B cell (primary cell): Measurements from ENCODE around the gene MGMT. TPM values are rescaled to one million over a fixed set of nuclear protein-coding genes. Genes with fewer than 3 reads are reported as not detected.

Experiments
- ATAC-seq: fragments of 200-7000 bp; cut with Tn5 transposase; one replicate; pipeline ENCODE4 v1.10.0; 2021; ENCODE audit warnings: low read depth, mild to moderate bottlenecking, moderate number of reproducible peaks, moderate library complexity
- CTCF ChIA-PET: fragments of 350-600 bp; sonication (Branson Sonifier 250); formaldehyde crosslinking; loops from one replicate; lab custom pipeline; 2021; ENCODE audit warnings: antibody characterized with exemption, inconsistent platforms; lab: Charles Lee
- POLR2A ChIA-PET: fragments of 350-600 bp; sonication (Branson Sonifier 250); formaldehyde crosslinking; loops from one replicate; lab custom pipeline; 2021; ENCODE audit warnings: antibody characterized with exemption; lab: Charles Lee
- DNase-seq: peaks from one replicate; pipeline ENCODE4 v3.0.0; 2013
- H2AFZ ChIP-seq: 2 replicates; pipeline ENCODE4 v1.6.1; 2012; ENCODE audit warnings: mild to moderate bottlenecking, low read depth, low read length; ENCODE audit not compliant: insufficient read depth, poor library complexity, severe bottlenecking
- H3K27ac ChIP-seq, 2 donors: 1 replicate in 1 of 2; 2 replicates in 1 of 2; pipeline ENCODE4 v1.5.1; 2012 to 2013; ENCODE audit warnings: low read length in 2 of 2, mild to moderate bottlenecking in 2 of 2, moderate library complexity in 1 of 2
- H3K27me3 ChIP-seq, 4 experiments: fragments of 200-600 bp in 1 of 4; sonication (generic) in 1 of 4; replicated peaks in 1 of 4; 1 replicate in 2 of 4; 2 replicates in 2 of 4; pipeline versions ENCODE4 v1.6.1 to v1.7.0; 2013 to 2016; ENCODE audit warnings: low read length in 3 of 4, mild to moderate bottlenecking in 2 of 4, mixed read lengths in 1 of 4, moderate library complexity in 1 of 4; ENCODE audit not compliant: insufficient read depth in 4 of 4, control insufficient read depth in 3 of 4; ENCODE audit errors: control extremely low read depth in 1 of 4
- H3K36me3 ChIP-seq, 2 experiments: replicated peaks in 1 of 2; 1 replicate in 1 of 2; 2 replicates in 1 of 2; pipeline versions ENCODE4 v1.6.1 to v1.7.1; 2013; ENCODE audit warnings: low read length in 1 of 2; ENCODE audit not compliant: insufficient read depth in 2 of 2, control insufficient read depth in 1 of 2; ENCODE audit errors: control extremely low read depth in 1 of 2, extremely low read depth in 1 of 2
- H3K4me1 ChIP-seq, 2 donors: fragments of 200-600 bp in 1 of 2; sonication (generic) in 1 of 2; 1 replicate in 1 of 2; 2 replicates in 1 of 2; pipeline versions ENCODE4 v1.5.1 to v1.6.1; 2013 to 2017; ENCODE audit warnings: low read length in 2 of 2; ENCODE audit not compliant: control insufficient read depth in 2 of 2, insufficient read depth in 2 of 2
- H3K4me2 ChIP-seq: replicated peaks from 2 replicates; pipeline ENCODE3; 2012; ENCODE audit warnings: mild to moderate bottlenecking, low read depth, low read length; ENCODE audit not compliant: poor library complexity, severe bottlenecking
- H3K4me3 ChIP-seq, 5 experiments: fragments of 200-600 bp in 1 of 5; sonication (generic) in 1 of 5; 1 replicate in 3 of 5; 2 replicates in 2 of 5; pipeline versions ENCODE4 v1.5.1 to v1.7.0; 2011 to 2016; ENCODE audit warnings: low read length in 4 of 5, mild to moderate bottlenecking in 4 of 5, low read depth in 2 of 5, control low read depth in 1 of 5, moderate library complexity in 1 of 5; ENCODE audit not compliant: insufficient read depth in 1 of 5; ENCODE audit errors: control extremely low read depth in 1 of 5, extremely low read depth in 1 of 5
- H3K79me2 ChIP-seq: fragments of 200-600 bp; sonication (generic); one replicate; pipeline ENCODE4 v1.6.0; 2016; ENCODE audit warnings: low read length; ENCODE audit not compliant: control insufficient read depth, insufficient read depth
- H3K9ac ChIP-seq: fragments of 200-600 bp; sonication (generic); 2 replicates; pipeline ENCODE4 v1.6.1; 2017; ENCODE audit warnings: mild to moderate bottlenecking, low read length, moderate library complexity
- H3K9me3 ChIP-seq, 3 donors: one replicate each; pipeline versions ENCODE4 v1.6.1 to v1.7.1; 2013; ENCODE audit warnings: low read length in 2 of 3; ENCODE audit not compliant: control insufficient read depth in 2 of 3, insufficient read depth in 1 of 3; ENCODE audit errors: control extremely low read depth in 1 of 3
- H4K20me1 ChIP-seq: 2 replicates; pipeline ENCODE4 v1.6.0; 2012; ENCODE audit warnings: mild to moderate bottlenecking, low read length; ENCODE audit not compliant: insufficient read depth, control insufficient read depth, poor library complexity, severe bottlenecking
- H3K27ac Mint-ChIP-seq: one replicate; pipeline ENCODE4 v1.8.0; 2021; ENCODE audit warnings: mixed read lengths
- H3K27me3 Mint-ChIP-seq: one replicate; pipeline ENCODE4 v1.8.0; 2021; ENCODE audit warnings: mixed read lengths
- H3K4me1 Mint-ChIP-seq: one replicate; pipeline ENCODE4 v1.8.0; 2021; ENCODE audit warnings: mixed read lengths
- H3K4me3 Mint-ChIP-seq: one replicate; pipeline ENCODE4 v1.8.0; 2021; ENCODE audit warnings: mixed read lengths
- H3K9me3 Mint-ChIP-seq: one replicate; pipeline ENCODE4 v1.8.0; 2022; ENCODE audit warnings: mixed read lengths; ENCODE audit not compliant: insufficient read depth
- CTCF ChIP-seq: fragments of 200-600 bp; IDR thresholded peaks from one replicate; pipeline ENCODE4 v1.8.0; 2022; ENCODE audit warnings: antibody characterized with exemption, mild to moderate bottlenecking
- EZH2 ChIP-seq: IDR thresholded peaks from 2 replicates; pipeline ENCODE4 v1.6.1; 2012; ENCODE audit warnings: borderline replicate concordance, low read depth, mild to moderate bottlenecking, moderate library complexity, low read length; ENCODE audit not compliant: insufficient read depth, poor library complexity, severe bottlenecking
- WGBS: methylation state at CpG from one replicate; pipeline ENCODE4 v1.1.5; 2013; ENCODE audit warnings: missing lambda C conversion rate; ENCODE audit not compliant: insufficient coverage; 5-methylcytosine and 5-hydroxymethylcytosine counted together
- intact Hi-C: fragments of 100-400 bp; cut with micrococcal nuclease; formaldehyde crosslinking; loops from one replicate; pipeline ENCODE4 v1.10.0; 2022
- polyA plus RNA-seq: library from polyadenylated mRNA; depleted of rRNA; stranded (reverse); fragments of >200 nt; gene quantifications from 2 replicates; pipeline ENCODE4 v1.2.3, GENCODE V29; 2012
- total RNA-seq, 2 donors: library from RNA; stranded (reverse); fragments of 120-200 nt in 1 of 2; gene quantifications; 1 replicate in 1 of 2; 2 replicates in 1 of 2; pipeline versions ENCODE4 v1.2.3 to v1.2.4, GENCODE V29; 2013 to 2022

Gene MGMT
- total and polyA plus RNA-seq, 2 donors (not counting 1 experiment from before 2014, with no cell fraction given), result 16.6 to 87.7 TPM

- no peaks in the 10 kb centered on the region for H3K27me3 Mint-ChIP-seq
- TF ChIP-seq EZH2 (no peak), CTCF (no peak)
- POLR2A ChIA-PET, result no interaction called here
- peaks cover 0 to 3% of the 10 kb centered on the region in 2 experiments for H3K36me3 ChIP-seq
- WGBS, result 100% methylated on average over 8 of the region's 8 CpGs
- H3K4me3 Mint-ChIP-seq, result no peak overlapping the region
- DNase-seq (no peak), ATAC-seq (no peak)
- H3K27ac Mint-ChIP-seq, result no peak overlapping the region
- H3K9me3 ChIP-seq, result peaks cover 0 to 20% (median 0%) of the 10 kb centered on the region in 3 donors
- H4K20me1 ChIP-seq, result no peaks in the 10 kb centered on the region
- H2AFZ ChIP-seq, result no peak overlapping the region
- no peak overlapping the region for H3K27ac ChIP-seq
- no peak overlapping the region for H3K9ac ChIP-seq
- H3K4me1 Mint-ChIP-seq, result no peaks in the 10 kb centered on the region
- H3K4me3 ChIP-seq, result no peak overlapping the region
- CTCF ChIA-PET, result interaction anchor here (0.8 kb wide), 1 partner anchor 10 kb away, joined by 3 read pairs; no protein-coding TSS in a partner anchor
- no peaks in the 10 kb centered on the region for H3K27me3 ChIP-seq
- no peaks in the 10 kb centered on the region for H3K4me1 ChIP-seq
- H3K9me3 Mint-ChIP-seq, result no peaks in the 10 kb centered on the region
- no peak overlapping the region for H3K4me2 ChIP-seq
- peaks cover 9% of the 10 kb centered on the region for H3K79me2 ChIP-seq
- intact Hi-C loops, result no loop called here
These were observed 95.4 kb downstream of the MGMT start for GRCh38 chr10:129562487-129562886.

GRCh38 chr10:129564923-129565322, 97.9 kb downstream of the MGMT start:
- ChIA-PET POLR2A (interaction anchor here (0.7 kb wide), 2 partner anchors 18 to 108 kb away, joined by 3 to 4 read pairs; no protein-coding TSS in a partner anchor), CTCF (no interaction called here)
- DNase-seq (no peak), ATAC-seq (no peak)
- H3K27ac Mint-ChIP-seq, result no peak overlapping the region
- 100% methylated on average over 13 of the region's 19 CpGs for WGBS
- Histone ChIP-seq H3K79me2 (peaks cover 5% of the 10 kb centered on the region), H3K36me3 (peaks cover 0 to 3% of the 10 kb centered on the region in 2 experiments), H2AFZ (no peak overlapping the region), H3K9me3 (peaks cover 0 to 29% (median 0%) of the 10 kb centered on the region in 3 donors), H3K9ac (no peak overlapping the region), H3K27me3 (no peaks in the 10 kb centered on the region), H3K27ac (no peak overlapping the region), H3K4me1 (no peaks in the 10 kb centered on the region), H3K4me3 (no peak overlapping the region), H3K4me2 (no peak overlapping the region), H4K20me1 (no peaks in the 10 kb centered on the region)
- no peaks in the 10 kb centered on the region for H3K9me3 Mint-ChIP-seq
- no peaks in the 10 kb centered on the region for H3K4me1 Mint-ChIP-seq
- no peak overlapping the region for H3K4me3 Mint-ChIP-seq
- TF ChIP-seq EZH2, result no peak
- intact Hi-C loops, result no loop called here
- H3K27me3 Mint-ChIP-seq, result no peaks in the 10 kb centered on the region
